SK-N-SH treated with all-trans-retinoic acid at 6 μM for 48 hours (cell line): ENCODE measurements around the gene PMFBP1.

Experiments
- ATAC-seq: fragments of 200-7000 bp; cut with Tn5 transposase; 3 replicates; pipeline ENCODE4 v1.9.1; 2020; ENCODE audit warnings: mild to moderate bottlenecking, moderate library complexity
- BACH2 ChIP-seq: fragments of 250-450 bp; sonication (Bioruptor Pico); IDR thresholded peaks from 2 replicates; pipeline ENCODE4 v1.9.0; 2021; ENCODE audit warnings: mild to moderate bottlenecking, borderline replicate concordance
- CSDC2 ChIP-seq: fragments of 250-450 bp; sonication (Bioruptor Pico); IDR thresholded peaks from 2 replicates; pipeline ENCODE4 v1.5.0; 2020; ENCODE audit warnings: mild to moderate bottlenecking, moderate library complexity
- ESRRG ChIP-seq: fragments of 250-450 bp; sonication (Bioruptor Pico); IDR thresholded peaks from 2 replicates; pipeline ENCODE4 v1.6.1; 2021; ENCODE audit warnings: mild to moderate bottlenecking
- GLIS3 ChIP-seq: fragments of 250-450 bp; sonication (Bioruptor Pico); IDR thresholded peaks from 2 replicates; pipeline ENCODE4 v1.5.0; 2020; ENCODE audit warnings: mild to moderate bottlenecking, moderate library complexity
- ISL1 ChIP-seq: fragments of 250-450 bp; sonication (Bioruptor Pico); IDR thresholded peaks from 2 replicates; pipeline ENCODE4 v2.1.2; 2022; ENCODE audit warnings: mild to moderate bottlenecking, moderate library complexity
- OSR1 ChIP-seq: fragments of 250-450 bp; sonication (Bioruptor Pico); IDR thresholded peaks from 2 replicates; pipeline ENCODE4 v1.8.0; 2022; ENCODE audit warnings: moderate library complexity, mild to moderate bottlenecking, inconsistent platforms
- PPARA ChIP-seq: fragments of 250-450 bp; sonication (Bioruptor Pico); IDR thresholded peaks from 2 replicates; pipeline ENCODE4 v1.5.0; 2020; ENCODE audit warnings: mild to moderate bottlenecking, borderline replicate concordance
- RARB ChIP-seq: fragments of 250-450 bp; sonication (Bioruptor Pico); IDR thresholded peaks from 2 replicates; pipeline ENCODE4 v1.8.0; 2021; ENCODE audit warnings: mild to moderate bottlenecking, moderate library complexity
- SNAI2 ChIP-seq: fragments of 250-450 bp; sonication (Bioruptor Pico); IDR thresholded peaks from 2 replicates; pipeline ENCODE4 v1.5.0; 2020; ENCODE audit warnings: mild to moderate bottlenecking, moderate library complexity
- TCF4 ChIP-seq: fragments of 250-450 bp; sonication (Bioruptor Pico); IDR thresholded peaks from 2 replicates; pipeline ENCODE4 v1.8.0; 2021; ENCODE audit warnings: mild to moderate bottlenecking, moderate library complexity, borderline replicate concordance
- ZC3H10 ChIP-seq: fragments of 250-450 bp; sonication (Bioruptor Pico); IDR thresholded peaks from 2 replicates; pipeline ENCODE4 v1.5.1; 2021; ENCODE audit warnings: mild to moderate bottlenecking, moderate library complexity
- ZFP3 ChIP-seq: fragments of 250-450 bp; sonication (Bioruptor Pico); IDR thresholded peaks from 2 replicates; pipeline ENCODE4 v1.5.0; 2020; ENCODE audit warnings: mild to moderate bottlenecking, moderate library complexity
- ZFP30 ChIP-seq: fragments of 450-650 bp; formaldehyde crosslinking; IDR thresholded peaks from 2 replicates; pipeline ENCODE4 v1.5.0; 2022; ENCODE audit warnings: mild to moderate bottlenecking, moderate library complexity
- ZNF565 ChIP-seq: fragments of 450-650 bp; formaldehyde crosslinking; conservative IDR thresholded peaks from 2 replicates; pipeline ENCODE4 v1.5.0; 2020; ENCODE audit warnings: low read depth, mild to moderate bottlenecking, moderate library complexity
- ZNF70 ChIP-seq: fragments of 450-650 bp; formaldehyde crosslinking; IDR thresholded peaks from 2 replicates; pipeline ENCODE4 v1.5.0; 2020; ENCODE audit warnings: mild to moderate bottlenecking, moderate library complexity
- ZNF8 ChIP-seq: fragments of 450-650 bp; formaldehyde crosslinking; IDR thresholded peaks from 2 replicates; pipeline ENCODE4 v1.5.0; 2020; ENCODE audit warnings: mild to moderate bottlenecking, moderate library complexity
- TF ChIP-seq, protein P1 (sequence below): fragments of 250-450 bp; sonication (Bioruptor Pico); IDR thresholded peaks from 2 replicates; pipeline ENCODE4 v1.8.0; 2020; ENCODE audit warnings: mild to moderate bottlenecking, moderate library complexity, borderline replicate concordance
- TF ChIP-seq, protein P2 (sequence below): fragments of 250-450 bp; sonication (Bioruptor Pico); IDR thresholded peaks from 2 replicates; pipeline ENCODE4 v1.5.0; 2020; ENCODE audit warnings: mild to moderate bottlenecking, moderate library complexity
- TF ChIP-seq, protein P3 (sequence below): fragments of 250-450 bp; sonication (Bioruptor Pico); IDR thresholded peaks from 2 replicates; pipeline ENCODE4 v1.5.1; 2020; ENCODE audit warnings: low read depth, mild to moderate bottlenecking, moderate library complexity
- TF ChIP-seq, protein P4 (sequence below): fragments of 250-450 bp; sonication (Bioruptor Pico); IDR thresholded peaks from 2 replicates; pipeline ENCODE4 v1.8.0; 2021; ENCODE audit warnings: low read depth, mild to moderate bottlenecking, moderate library complexity, borderline replicate concordance
- TF ChIP-seq, protein P5 (sequence below): fragments of 250-450 bp; sonication (Bioruptor Pico); IDR thresholded peaks from 2 replicates; pipeline ENCODE4 v1.5.1; 2021; ENCODE audit warnings: mild to moderate bottlenecking, moderate library complexity

The PMFBP1 gene

DNA sequence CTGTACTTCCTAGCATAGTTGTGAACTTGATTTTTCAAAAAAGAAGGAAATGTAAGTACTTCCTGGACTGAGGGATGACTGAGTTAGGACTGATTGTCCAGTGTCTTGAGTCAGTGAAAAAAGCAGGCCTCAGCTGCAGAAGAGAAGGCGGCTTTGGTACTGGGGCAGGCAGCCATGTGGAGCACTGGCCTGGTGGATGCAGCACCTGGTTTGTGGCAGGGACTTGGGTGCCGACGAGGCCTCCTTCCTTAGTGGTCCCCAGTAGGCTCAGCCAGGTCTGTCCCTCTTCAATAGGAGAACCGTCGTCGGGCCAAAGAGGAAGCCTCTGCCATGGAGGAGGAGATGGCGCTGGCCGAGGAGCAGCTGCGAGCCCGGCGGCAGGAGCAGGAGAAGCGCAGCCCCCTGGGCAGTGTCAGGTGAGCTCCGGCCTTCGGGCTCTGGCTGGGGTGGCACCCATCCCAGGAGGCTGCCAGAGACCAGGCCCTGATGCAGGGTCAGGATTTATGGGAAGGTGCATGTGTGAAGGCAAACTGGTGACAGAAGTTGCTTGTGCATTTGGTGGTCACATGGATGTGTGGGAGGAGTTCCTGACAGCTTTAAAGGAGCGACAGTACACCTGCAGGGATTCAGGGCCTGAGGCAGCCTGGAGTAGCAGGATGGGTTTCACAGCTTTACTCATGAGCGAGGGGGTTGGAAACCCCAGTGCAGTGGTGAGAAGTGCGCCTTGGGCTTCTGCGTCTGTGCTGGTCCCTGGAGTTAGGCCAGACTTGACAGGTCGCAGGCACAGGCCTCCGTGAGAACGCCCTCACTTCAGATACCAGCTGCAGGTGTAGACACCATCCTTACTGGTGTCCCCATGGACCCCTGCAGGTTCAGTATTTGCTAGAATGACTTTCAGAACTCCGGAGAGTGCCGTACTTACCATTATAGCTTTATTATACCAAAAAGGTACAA is 61.0 kb downstream of the PMFBP1 start:
- TF ChIP-seq, protein P1, sequence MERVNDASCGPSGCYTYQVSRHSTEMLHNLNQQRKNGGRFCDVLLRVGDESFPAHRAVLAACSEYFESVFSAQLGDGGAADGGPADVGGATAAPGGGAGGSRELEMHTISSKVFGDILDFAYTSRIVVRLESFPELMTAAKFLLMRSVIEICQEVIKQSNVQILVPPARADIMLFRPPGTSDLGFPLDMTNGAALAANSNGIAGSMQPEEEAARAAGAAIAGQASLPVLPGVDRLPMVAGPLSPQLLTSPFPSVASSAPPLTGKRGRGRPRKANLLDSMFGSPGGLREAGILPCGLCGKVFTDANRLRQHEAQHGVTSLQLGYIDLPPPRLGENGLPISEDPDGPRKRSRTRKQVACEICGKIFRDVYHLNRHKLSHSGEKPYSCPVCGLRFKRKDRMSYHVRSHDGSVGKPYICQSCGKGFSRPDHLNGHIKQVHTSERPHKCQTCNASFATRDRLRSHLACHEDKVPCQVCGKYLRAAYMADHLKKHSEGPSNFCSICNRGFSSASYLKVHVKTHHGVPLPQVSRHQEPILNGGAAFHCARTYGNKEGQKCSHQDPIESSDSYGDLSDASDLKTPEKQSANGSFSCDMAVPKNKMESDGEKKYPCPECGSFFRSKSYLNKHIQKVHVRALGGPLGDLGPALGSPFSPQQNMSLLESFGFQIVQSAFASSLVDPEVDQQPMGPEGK (CRISPR knock-in tag), result no peak
- TF ChIP-seq, protein P2, sequence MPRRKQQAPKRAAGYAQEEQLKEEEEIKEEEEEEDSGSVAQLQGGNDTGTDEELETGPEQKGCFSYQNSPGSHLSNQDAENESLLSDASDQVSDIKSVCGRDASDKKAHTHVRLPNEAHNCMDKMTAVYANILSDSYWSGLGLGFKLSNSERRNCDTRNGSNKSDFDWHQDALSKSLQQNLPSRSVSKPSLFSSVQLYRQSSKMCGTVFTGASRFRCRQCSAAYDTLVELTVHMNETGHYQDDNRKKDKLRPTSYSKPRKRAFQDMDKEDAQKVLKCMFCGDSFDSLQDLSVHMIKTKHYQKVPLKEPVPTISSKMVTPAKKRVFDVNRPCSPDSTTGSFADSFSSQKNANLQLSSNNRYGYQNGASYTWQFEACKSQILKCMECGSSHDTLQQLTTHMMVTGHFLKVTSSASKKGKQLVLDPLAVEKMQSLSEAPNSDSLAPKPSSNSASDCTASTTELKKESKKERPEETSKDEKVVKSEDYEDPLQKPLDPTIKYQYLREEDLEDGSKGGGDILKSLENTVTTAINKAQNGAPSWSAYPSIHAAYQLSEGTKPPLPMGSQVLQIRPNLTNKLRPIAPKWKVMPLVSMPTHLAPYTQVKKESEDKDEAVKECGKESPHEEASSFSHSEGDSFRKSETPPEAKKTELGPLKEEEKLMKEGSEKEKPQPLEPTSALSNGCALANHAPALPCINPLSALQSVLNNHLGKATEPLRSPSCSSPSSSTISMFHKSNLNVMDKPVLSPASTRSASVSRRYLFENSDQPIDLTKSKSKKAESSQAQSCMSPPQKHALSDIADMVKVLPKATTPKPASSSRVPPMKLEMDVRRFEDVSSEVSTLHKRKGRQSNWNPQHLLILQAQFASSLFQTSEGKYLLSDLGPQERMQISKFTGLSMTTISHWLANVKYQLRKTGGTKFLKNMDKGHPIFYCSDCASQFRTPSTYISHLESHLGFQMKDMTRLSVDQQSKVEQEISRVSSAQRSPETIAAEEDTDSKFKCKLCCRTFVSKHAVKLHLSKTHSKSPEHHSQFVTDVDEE (CRISPR knock-in tag), result no peak
- TF ChIP-seq BACH2 (CRISPR knock-in tag) (no peak), ZNF565 (no peak), ISL1 (no peak), GLIS3 (CRISPR knock-in tag) (no peak), RARB (no peak), OSR1 (no peak), SNAI2 (CRISPR knock-in tag) (no peak), ZNF70 (CRISPR knock-in tag) (no peak), ZNF8 (CRISPR knock-in tag) (no peak), ZFP3 (CRISPR knock-in tag) (no peak), PPARA (CRISPR knock-in tag) (no peak), TCF4 (CRISPR knock-in tag) (no peak), CSDC2 (CRISPR knock-in tag) (no peak), ESRRG (CRISPR knock-in tag) (no peak), ZC3H10 (CRISPR knock-in tag) (no peak)
- TF ChIP-seq, protein P3, sequence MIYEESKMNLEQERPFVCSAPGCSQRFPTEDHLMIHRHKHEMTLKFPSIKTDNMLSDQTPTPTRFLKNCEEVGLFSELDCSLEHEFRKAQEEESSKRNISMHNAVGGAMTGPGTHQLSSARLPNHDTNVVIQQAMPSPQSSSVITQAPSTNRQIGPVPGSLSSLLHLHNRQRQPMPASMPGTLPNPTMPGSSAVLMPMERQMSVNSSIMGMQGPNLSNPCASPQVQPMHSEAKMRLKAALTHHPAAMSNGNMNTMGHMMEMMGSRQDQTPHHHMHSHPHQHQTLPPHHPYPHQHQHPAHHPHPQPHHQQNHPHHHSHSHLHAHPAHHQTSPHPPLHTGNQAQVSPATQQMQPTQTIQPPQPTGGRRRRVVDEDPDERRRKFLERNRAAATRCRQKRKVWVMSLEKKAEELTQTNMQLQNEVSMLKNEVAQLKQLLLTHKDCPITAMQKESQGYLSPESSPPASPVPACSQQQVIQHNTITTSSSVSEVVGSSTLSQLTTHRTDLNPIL (CRISPR knock-in tag), result no peak
- TF ChIP-seq, protein P4, sequence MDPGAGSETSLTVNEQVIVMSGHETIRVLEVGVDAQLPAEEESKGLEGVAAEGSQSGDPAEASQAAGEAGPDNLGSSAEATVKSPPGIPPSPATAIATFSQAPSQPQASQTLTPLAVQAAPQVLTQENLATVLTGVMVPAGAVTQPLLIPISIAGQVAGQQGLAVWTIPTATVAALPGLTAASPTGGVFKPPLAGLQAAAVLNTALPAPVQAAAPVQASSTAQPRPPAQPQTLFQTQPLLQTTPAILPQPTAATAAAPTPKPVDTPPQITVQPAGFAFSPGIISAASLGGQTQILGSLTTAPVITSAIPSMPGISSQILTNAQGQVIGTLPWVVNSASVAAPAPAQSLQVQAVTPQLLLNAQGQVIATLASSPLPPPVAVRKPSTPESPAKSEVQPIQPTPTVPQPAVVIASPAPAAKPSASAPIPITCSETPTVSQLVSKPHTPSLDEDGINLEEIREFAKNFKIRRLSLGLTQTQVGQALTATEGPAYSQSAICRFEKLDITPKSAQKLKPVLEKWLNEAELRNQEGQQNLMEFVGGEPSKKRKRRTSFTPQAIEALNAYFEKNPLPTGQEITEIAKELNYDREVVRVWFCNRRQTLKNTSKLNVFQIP (CRISPR knock-in tag), result no peak
- TF ChIP-seq, protein P5, sequence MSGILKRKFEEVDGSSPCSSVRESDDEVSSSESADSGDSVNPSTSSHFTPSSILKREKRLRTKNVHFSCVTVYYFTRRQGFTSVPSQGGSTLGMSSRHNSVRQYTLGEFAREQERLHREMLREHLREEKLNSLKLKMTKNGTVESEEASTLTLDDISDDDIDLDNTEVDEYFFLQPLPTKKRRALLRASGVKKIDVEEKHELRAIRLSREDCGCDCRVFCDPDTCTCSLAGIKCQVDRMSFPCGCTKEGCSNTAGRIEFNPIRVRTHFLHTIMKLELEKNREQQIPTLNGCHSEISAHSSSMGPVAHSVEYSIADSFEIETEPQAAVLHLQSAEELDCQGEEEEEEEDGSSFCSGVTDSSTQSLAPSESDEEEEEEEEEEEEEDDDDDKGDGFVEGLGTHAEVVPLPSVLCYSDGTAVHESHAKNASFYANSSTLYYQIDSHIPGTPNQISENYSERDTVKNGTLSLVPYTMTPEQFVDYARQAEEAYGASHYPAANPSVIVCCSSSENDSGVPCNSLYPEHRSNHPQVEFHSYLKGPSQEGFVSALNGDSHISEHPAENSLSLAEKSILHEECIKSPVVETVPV (CRISPR knock-in tag), result no peak
- no peak for ATAC-seq

DNA sequence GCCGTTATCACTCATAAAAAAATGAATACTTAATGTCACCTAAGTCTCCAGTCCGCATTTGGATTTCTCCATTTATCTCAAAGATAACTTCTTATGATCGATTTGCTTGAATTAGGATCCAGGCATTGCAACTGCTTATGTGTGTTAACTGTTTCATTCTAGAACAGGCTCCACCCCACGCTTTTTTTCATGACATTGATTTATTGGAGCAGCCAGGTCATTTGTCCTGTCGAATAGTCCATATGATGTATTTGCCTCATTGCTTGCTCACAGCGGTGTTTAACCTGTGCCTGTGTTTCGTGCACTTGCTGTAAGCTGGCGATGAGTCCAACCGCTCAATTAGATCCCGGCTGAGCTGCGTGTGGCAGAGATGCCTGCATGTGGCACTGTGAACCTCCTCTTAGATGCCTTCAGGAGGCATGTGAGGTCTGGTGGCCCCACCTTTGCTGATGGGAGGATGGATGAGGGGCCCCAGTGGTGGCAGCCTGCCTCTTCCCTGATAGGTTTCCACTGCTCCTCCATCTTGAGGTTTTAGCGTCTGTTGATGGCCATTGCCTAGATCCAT is 61.9 kb downstream of the PMFBP1 start:
- no peak for ATAC-seq
- TF ChIP-seq, protein P1 (CRISPR knock-in tag), result no peak
- TF ChIP-seq ZC3H10 (CRISPR knock-in tag) (no peak), TCF4 (CRISPR knock-in tag) (no peak), ZFP30 (CRISPR knock-in tag) (no peak)
- TF ChIP-seq, protein P4 (CRISPR knock-in tag), result no peak
- TF ChIP-seq, protein P2 (CRISPR knock-in tag), result no peak
